ENCODE data around the gene MPPED1.

DNA sequence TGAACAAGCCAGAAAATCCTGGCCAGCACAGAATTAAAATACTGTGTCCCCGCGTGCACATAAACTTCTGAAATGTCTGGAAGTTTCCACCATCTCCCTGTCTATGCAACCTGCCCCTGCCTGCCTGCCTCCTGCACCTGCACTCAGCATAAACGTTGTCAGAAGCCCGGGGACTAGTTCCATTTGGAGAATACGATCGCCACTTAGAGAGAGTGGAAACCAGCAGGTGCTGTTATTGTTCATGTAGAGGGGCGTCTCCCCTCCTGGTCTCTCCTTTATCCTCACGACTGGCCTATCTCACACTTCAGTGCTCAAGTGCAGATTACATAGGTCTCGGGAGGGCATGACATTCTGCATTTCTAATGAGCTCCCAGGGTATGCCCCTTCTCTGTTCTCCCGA is 35.6 kb downstream of the MPPED1 start:
- TF ChIP-seq POLR2A (IDR thresholded peaks at IDR 0.05) (no peak), POLR2AphosphoS5 (IDR thresholded peaks at IDR 0.05) (no peak), EP300 (IDR thresholded peaks at IDR 0.05) (no peak)
- TF ChIP-seq, protein P1, sequence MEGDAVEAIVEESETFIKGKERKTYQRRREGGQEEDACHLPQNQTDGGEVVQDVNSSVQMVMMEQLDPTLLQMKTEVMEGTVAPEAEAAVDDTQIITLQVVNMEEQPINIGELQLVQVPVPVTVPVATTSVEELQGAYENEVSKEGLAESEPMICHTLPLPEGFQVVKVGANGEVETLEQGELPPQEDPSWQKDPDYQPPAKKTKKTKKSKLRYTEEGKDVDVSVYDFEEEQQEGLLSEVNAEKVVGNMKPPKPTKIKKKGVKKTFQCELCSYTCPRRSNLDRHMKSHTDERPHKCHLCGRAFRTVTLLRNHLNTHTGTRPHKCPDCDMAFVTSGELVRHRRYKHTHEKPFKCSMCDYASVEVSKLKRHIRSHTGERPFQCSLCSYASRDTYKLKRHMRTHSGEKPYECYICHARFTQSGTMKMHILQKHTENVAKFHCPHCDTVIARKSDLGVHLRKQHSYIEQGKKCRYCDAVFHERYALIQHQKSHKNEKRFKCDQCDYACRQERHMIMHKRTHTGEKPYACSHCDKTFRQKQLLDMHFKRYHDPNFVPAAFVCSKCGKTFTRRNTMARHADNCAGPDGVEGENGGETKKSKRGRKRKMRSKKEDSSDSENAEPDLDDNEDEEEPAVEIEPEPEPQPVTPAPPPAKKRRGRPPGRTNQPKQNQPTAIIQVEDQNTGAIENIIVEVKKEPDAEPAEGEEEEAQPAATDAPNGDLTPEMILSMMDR (IDR thresholded peaks at IDR 0.05): no peak
